ENCODE results near the gene BANF2. TPM values are rescaled to one million over a fixed set of nuclear protein-coding genes. Genes with fewer than 3 reads are reported as not detected.
A peak's percentile ranks its signal among the peaks of the same experiment; 100 is the strongest.

The BANF2 gene
- total RNA-seq, 1 experiment from 2014 or later = not detected

DNA sequence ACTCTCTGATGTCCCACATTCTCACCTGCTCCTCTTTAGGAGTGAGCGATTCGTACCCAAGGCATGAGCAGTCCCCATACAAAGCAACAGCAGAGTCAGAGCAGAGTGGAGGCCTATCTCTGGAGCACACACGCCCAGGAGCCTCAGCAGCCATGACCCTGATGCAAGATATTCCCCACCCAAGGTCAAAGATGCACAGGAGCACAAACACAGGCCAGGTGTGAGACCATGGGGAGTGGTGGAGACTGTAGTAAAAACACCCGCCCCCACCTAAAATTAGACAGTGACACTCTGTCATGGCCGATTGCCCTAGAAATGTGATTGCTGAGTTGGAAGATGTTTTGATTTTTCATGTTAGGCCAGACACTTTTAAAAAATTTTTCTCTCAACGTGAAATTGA, 39.1 kb upstream of the BANF2 start:
- Histone ChIP-seq H2BK15ac (ENCODE audit: low read depth, low read length) (no peak overlapping the region), H3K56ac (ENCODE audit: insufficient read length, low read depth, low read length) (no peak overlapping the region), H3K79me1 (ENCODE audit: insufficient read depth, low read depth, low read length, poor library complexity, severe bottlenecking) (peaks cover 4% of the 10 kb centered on the region), H3K27me3 (ENCODE audit: insufficient read depth, low read length) (no peaks in the 10 kb centered on the region), H3K14ac (ENCODE audit: insufficient read depth, low read length) (no peak overlapping the region), H3K79me2 (ENCODE audit: insufficient read depth, low read length) (peaks cover 26% of the 10 kb centered on the region; the same call in 1 of the 2 replicates), H4K5ac (ENCODE audit: insufficient read length, low read depth, low read length) (no peak overlapping the region), H3K4ac (ENCODE audit: low read depth, low read length) (no peak overlapping the region), H2AFZ (ENCODE audit: low read length) (no peak overlapping the region), H2BK5ac (ENCODE audit: insufficient read length, low read length) (no peak overlapping the region), H4K91ac (ENCODE audit: insufficient read length, low read depth, low read length) (no peak overlapping the region), H2BK12ac (ENCODE audit: insufficient read length, low read depth, low read length) (no peak overlapping the region), H2BK120ac (ENCODE audit: low read depth, low read length, poor library complexity, severe bottlenecking) (no peak overlapping the region), H3K27ac (ENCODE audit: insufficient read length, low read depth, low read length) (no peak overlapping the region), H3K18ac (ENCODE audit: insufficient read length, low read depth, low read length) (no peak overlapping the region), H3K23ac (ENCODE audit: insufficient read length, low read depth, low read length) (no peak overlapping the region), H3T11ph (ENCODE audit: low read length) (no peak overlapping the region), H3K4me1 (ENCODE audit: insufficient read depth, low read length) (peaks cover 2% of the 10 kb centered on the region), H3K9me3 (ENCODE audit: control insufficient read depth, low read depth, low read length) (no peaks in the 10 kb centered on the region), H2AK5ac (ENCODE audit: insufficient read length, low read length) (no peak overlapping the region), H4K20me1 (ENCODE audit: control insufficient read depth, insufficient read depth, insufficient read length) (no peaks in the 10 kb centered on the region), H3K4me2 (ENCODE audit: insufficient read depth, insufficient read length, low read length) (no peak overlapping the region), H3K23me2 (ENCODE audit: insufficient read length, low read depth, low read length, poor library complexity, severe bottlenecking) (no peaks in the 10 kb centered on the region), H2BK20ac (ENCODE audit: low read depth, low read length, poor library complexity, severe bottlenecking) (no peak overlapping the region), H4K8ac (replicated peaks; ENCODE audit: insufficient read length, low read depth, low read length) (no peak overlapping the region), H3K9ac (ENCODE audit: extremely low read depth, insufficient read length, low read length) (no peak overlapping the region)
- WGBS (ENCODE audit: extremely low coverage, insufficient read length, low lambda C conversion rate) = no CpG with 5 or more reads among the region's 6 CpGs
- Mint-ChIP-seq H3K27ac (peak overlapping the region in 1 of 3 experiments; percentile 81; a peak in 1 of 7 replicates), H3K4me1 (peaks cover 34 to 51% of the 10 kb centered on the region in 2 experiments), H3K4me3 (no peak overlapping the region), H3K9me3 (peaks cover 11 to 22% of the 10 kb centered on the region in 2 experiments), H3K27me3 (ENCODE audit: low read depth) (no peaks in the 10 kb centered on the region; the same call in 1 of the 2 replicates), H3K36me3 (ENCODE audit: insufficient read depth in 1 of 3, low read depth in 3 of 3) (peaks cover 40 to 49% (median 42%) of the 10 kb centered on the region in 3 experiments)
- DNase-seq = no peak
- TF ChIP-seq, protein P1, sequence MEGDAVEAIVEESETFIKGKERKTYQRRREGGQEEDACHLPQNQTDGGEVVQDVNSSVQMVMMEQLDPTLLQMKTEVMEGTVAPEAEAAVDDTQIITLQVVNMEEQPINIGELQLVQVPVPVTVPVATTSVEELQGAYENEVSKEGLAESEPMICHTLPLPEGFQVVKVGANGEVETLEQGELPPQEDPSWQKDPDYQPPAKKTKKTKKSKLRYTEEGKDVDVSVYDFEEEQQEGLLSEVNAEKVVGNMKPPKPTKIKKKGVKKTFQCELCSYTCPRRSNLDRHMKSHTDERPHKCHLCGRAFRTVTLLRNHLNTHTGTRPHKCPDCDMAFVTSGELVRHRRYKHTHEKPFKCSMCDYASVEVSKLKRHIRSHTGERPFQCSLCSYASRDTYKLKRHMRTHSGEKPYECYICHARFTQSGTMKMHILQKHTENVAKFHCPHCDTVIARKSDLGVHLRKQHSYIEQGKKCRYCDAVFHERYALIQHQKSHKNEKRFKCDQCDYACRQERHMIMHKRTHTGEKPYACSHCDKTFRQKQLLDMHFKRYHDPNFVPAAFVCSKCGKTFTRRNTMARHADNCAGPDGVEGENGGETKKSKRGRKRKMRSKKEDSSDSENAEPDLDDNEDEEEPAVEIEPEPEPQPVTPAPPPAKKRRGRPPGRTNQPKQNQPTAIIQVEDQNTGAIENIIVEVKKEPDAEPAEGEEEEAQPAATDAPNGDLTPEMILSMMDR (conservative IDR thresholded peaks at IDR 0.05) = no peak
